IMR-90 (cell line): ENCODE results near the gene FBXO9. TPM values are rescaled to one million over a fixed set of nuclear protein-coding genes. Genes with fewer than 3 reads are reported as not detected.

ENCODE experiments used
- ATAC-seq: fragments of 200-7000 bp; cut with Tn5 transposase; 2 replicates; pipeline ENCODE4 v1.9.1; 2020; ENCODE audit warnings: low read depth, mild to moderate bottlenecking, moderate library complexity
- BruUV-seq: library from RNA; stranded (reverse); fragments of 400-500 nt; replicated peaks from 2 replicates; lab custom pipeline; 2021; lab: Mats Ljungman, UMichigan
- CTCF ChIA-PET: fragments of 300-600 bp; formaldehyde crosslinking; extraction: SDS; loops from one replicate; lab custom pipeline; 2021; ENCODE audit warnings: antibody characterized with exemption; lab: Yijun Ruan, JAX
- POLR2A ChIA-PET: fragments of 300-600 bp; sonication (Branson Sonifier 250); formaldehyde crosslinking; loops from one replicate; lab custom pipeline; 2022; ENCODE audit warnings: antibody characterized with exemption; ENCODE audit not compliant: unreplicated experiment; lab: Charles Lee
- DNase-seq: peaks from one replicate; pipeline ENCODE4 v3.0.0; 2013
- H2AFZ ChIP-seq: replicated peaks from 2 replicates; pipeline ENCODE3; 2013; ENCODE audit warnings: low read length, mild to moderate bottlenecking; ENCODE audit not compliant: poor library complexity
- H2AK5ac ChIP-seq: 2 replicates; pipeline ENCODE4 v1.6.1; 2013; ENCODE audit warnings: low read depth, low read length, inconsistent platforms
- H2AK9ac ChIP-seq: replicated peaks from 2 replicates; pipeline ENCODE3; 2013; ENCODE audit warnings: mild to moderate bottlenecking, low read depth, low read length, moderate library complexity; ENCODE audit not compliant: poor library complexity
- H2BK120ac ChIP-seq: 2 replicates; pipeline ENCODE4 v1.6.1; 2013; ENCODE audit warnings: low read depth, low read length, inconsistent platforms
- H2BK15ac ChIP-seq: 3 replicates; pipeline ENCODE4 v1.6.1; 2013; ENCODE audit warnings: low read depth, low read length, inconsistent platforms
- H2BK20ac ChIP-seq: 2 replicates; pipeline ENCODE4 v1.6.1; 2013; ENCODE audit warnings: low read depth, mild to moderate bottlenecking, inconsistent platforms, low read length, moderate library complexity
- H2BK5ac ChIP-seq: 2 replicates; pipeline ENCODE4 v1.6.1; 2013; ENCODE audit warnings: mild to moderate bottlenecking, low read depth, low read length, inconsistent platforms; ENCODE audit not compliant: poor library complexity, severe bottlenecking
- H3K14ac ChIP-seq: replicated peaks from 2 replicates; pipeline ENCODE4 v1.6.1; 2013; ENCODE audit warnings: low read depth, low read length, inconsistent platforms
- H3K18ac ChIP-seq: 2 replicates; pipeline ENCODE4 v1.6.1; 2013; ENCODE audit warnings: low read depth, low read length, control low read depth
- H3K23ac ChIP-seq: 2 replicates; pipeline ENCODE4 v1.6.1; 2013; ENCODE audit warnings: low read depth, low read length, inconsistent platforms
- H3K27ac ChIP-seq: 2 replicates; pipeline ENCODE4 v1.5.1; 2013; ENCODE audit warnings: mild to moderate bottlenecking, control low read depth, low read length; ENCODE audit not compliant: insufficient read depth
- H3K27me3 ChIP-seq: 2 replicates; pipeline ENCODE4 v1.6.1; 2013; ENCODE audit warnings: low read length; ENCODE audit not compliant: control insufficient read depth, insufficient read depth
- H3K36me3 ChIP-seq: 2 replicates; pipeline ENCODE4 v1.6.1; 2013; ENCODE audit warnings: low read length, mixed read lengths; ENCODE audit not compliant: control insufficient read depth, insufficient read depth
- H3K4ac ChIP-seq: 2 replicates; pipeline ENCODE4 v1.6.1; 2013; ENCODE audit warnings: low read depth, low read length, inconsistent platforms
- H3K4me1 ChIP-seq: 2 replicates; pipeline ENCODE4 v1.6.1; 2013; ENCODE audit warnings: low read length, mixed read lengths; ENCODE audit not compliant: control insufficient read depth, insufficient read depth
- H3K4me2 ChIP-seq: 2 replicates; pipeline ENCODE4 v1.6.1; 2013; ENCODE audit warnings: low read depth, mild to moderate bottlenecking, control low read depth, low read length, moderate library complexity
- H3K4me3 ChIP-seq: 2 replicates; pipeline ENCODE4 v1.5.1; 2013; ENCODE audit warnings: low read depth, mild to moderate bottlenecking, control low read depth, low read length, moderate library complexity; ENCODE audit not compliant: insufficient read depth
- H3K56ac ChIP-seq: 2 replicates; pipeline ENCODE4 v1.6.1; 2013; ENCODE audit warnings: low read length, inconsistent platforms; ENCODE audit not compliant: insufficient read depth; ENCODE audit errors: extremely low read depth
- H3K79me1 ChIP-seq, 2 experiments: 2 replicates each; pipeline ENCODE4 v1.6.1; 2013; ENCODE audit warnings: low read length in 2 of 2, inconsistent platforms in 1 of 2, low read depth in 1 of 2
- H3K9ac ChIP-seq: 2 replicates; pipeline ENCODE4 v1.6.1; 2013; ENCODE audit warnings: low read depth, low read length, control low read depth
- H3K9me1 ChIP-seq: 2 replicates; pipeline ENCODE4 v1.6.1; 2013; ENCODE audit warnings: low read length, inconsistent platforms; ENCODE audit not compliant: insufficient read depth
- H3K9me3 ChIP-seq: 2 replicates; pipeline ENCODE4 v1.6.1; 2013; ENCODE audit warnings: low read length; ENCODE audit not compliant: control insufficient read depth, insufficient read depth
- H4K20me1 ChIP-seq: 2 replicates; pipeline ENCODE4 v1.6.1; 2013; ENCODE audit warnings: low read length, inconsistent platforms; ENCODE audit not compliant: insufficient read depth
- H4K5ac ChIP-seq: 2 replicates; pipeline ENCODE4 v1.6.1; 2013; ENCODE audit warnings: mild to moderate bottlenecking, low read depth, low read length, control low read depth
- H4K8ac ChIP-seq, 2 experiments: 2 replicates each; pipeline ENCODE4 v1.6.1; 2013; ENCODE audit warnings: low read depth in 2 of 2, low read length in 2 of 2, control low read depth in 1 of 2, inconsistent platforms in 1 of 2
- H4K91ac ChIP-seq: 2 replicates; pipeline ENCODE4 v1.6.1; 2013; ENCODE audit warnings: low read depth, low read length, inconsistent platforms; ENCODE audit not compliant: insufficient read depth
- BHLHE40 ChIP-seq: fragments of 150-350 bp; IDR thresholded peaks from 2 replicates; pipeline ENCODE4 v1.6.1; 2016; ENCODE audit warnings: mild to moderate bottlenecking, low read depth, low read length
- CEBPB ChIP-seq: IDR thresholded peaks from 2 replicates; pipeline ENCODE4 v1.6.1; 2012; ENCODE audit warnings: low read depth, low read length, improper control_type of control experiment
- CHD1 ChIP-seq: IDR thresholded peaks from 2 replicates; pipeline ENCODE4 v1.6.1; 2012; ENCODE audit warnings: low read depth, low read length, improper control_type of control experiment
- CTCF ChIP-seq: conservative IDR thresholded peaks from 2 replicates; pipeline ENCODE4 v1.5.1; 2012; ENCODE audit warnings: mild to moderate bottlenecking, low read depth, low read length, improper control_type of control experiment
- ELK1 ChIP-seq: fragments of 150-350 bp; IDR thresholded peaks from 2 replicates; pipeline ENCODE4 v1.6.1; 2016; ENCODE audit warnings: low read depth, mild to moderate bottlenecking, low read length, moderate library complexity, borderline replicate concordance
- FOS ChIP-seq: fragments of 150-350 bp; IDR thresholded peaks from 2 replicates; pipeline ENCODE4 v1.6.1; 2016; ENCODE audit warnings: low read depth, low read length
- MAFK ChIP-seq: IDR thresholded peaks from 2 replicates; pipeline ENCODE4 v1.6.1; 2012; ENCODE audit warnings: low read depth, low read length, improper control_type of control experiment
- MAZ ChIP-seq: IDR thresholded peaks from 2 replicates; pipeline ENCODE4 v1.6.1; 2012; ENCODE audit warnings: low read depth, mild to moderate bottlenecking, low read length, improper control_type of control experiment, moderate library complexity, borderline replicate concordance
- MXI1 ChIP-seq: IDR thresholded peaks from 2 replicates; pipeline ENCODE4 v1.6.1; 2012; ENCODE audit warnings: low read depth, mild to moderate bottlenecking, low read length, moderate library complexity, borderline replicate concordance
- NFE2L2 ChIP-seq: fragments of 150-350 bp; IDR thresholded peaks from 2 replicates; pipeline ENCODE4 v1.6.1; 2016; ENCODE audit warnings: low read depth, mild to moderate bottlenecking, low read length
- POLR2A ChIP-seq: IDR thresholded peaks from 2 replicates; pipeline ENCODE4 v1.6.1; 2012; ENCODE audit warnings: mild to moderate bottlenecking, low read depth, low read length
- RAD21 ChIP-seq: IDR thresholded peaks from 2 replicates; pipeline ENCODE4 v1.6.1; 2012; ENCODE audit warnings: low read length, improper control_type of control experiment
- RCOR1 ChIP-seq: IDR thresholded peaks from 2 replicates; pipeline ENCODE4 v1.6.1; 2012; ENCODE audit warnings: mild to moderate bottlenecking, low read length, improper control_type of control experiment; ENCODE audit not compliant: insufficient replicate concordance
- RFX5 ChIP-seq: IDR thresholded peaks from 2 replicates; pipeline ENCODE4 v1.8.0; 2012; ENCODE audit warnings: low read depth, mild to moderate bottlenecking, low read length, moderate library complexity
- SMC3 ChIP-seq: fragments of 150-350 bp; IDR thresholded peaks from 2 replicates; pipeline ENCODE4 v1.6.1; 2016; ENCODE audit warnings: low read depth, mild to moderate bottlenecking, antibody characterized with exemption, low read length, moderate library complexity
- USF2 ChIP-seq: fragments of 150-350 bp; IDR thresholded peaks from 2 replicates; pipeline ENCODE4 v1.6.1; 2017; ENCODE audit warnings: mild to moderate bottlenecking, antibody characterized with exemption, low read length, low read depth
- WGBS, 2 experiments: methylation state at CpG; one replicate each; pipeline versions ENCODE4 v1.1.5 to v1.1.7; 2013; ENCODE audit warnings: missing lambda C conversion rate in 2 of 2; ENCODE audit not compliant: insufficient read length in 1 of 2; ENCODE audit errors: extremely low coverage in 2 of 2; 5-methylcytosine and 5-hydroxymethylcytosine counted together
- dilution Hi-C: fragments of 300-500 bp; cut with HindIII; formaldehyde crosslinking; loops from one replicate; pipeline ENCODE4 v1.14.3; 2018; ENCODE audit warnings: low sequenced_read_pairs; ENCODE audit not compliant: unreplicated experiment
- in situ Hi-C: fragments of 300-500 bp; cut with MboI; formaldehyde crosslinking; loops from 3 replicates; pipeline ENCODE4 v1.14.3; 2019; ENCODE audit warnings: low sequenced_read_pairs, inconsistent platforms, mixed read lengths
- intact Hi-C: fragments of 100-400 bp; cut with micrococcal nuclease; formaldehyde crosslinking; loops from 2 replicates; pipeline ENCODE4 v1.10.0; 2022
- polyA plus RNA-seq, 3 experiments: library from polyadenylated mRNA; depleted of rRNA; stranded (reverse); fragments of >200 nt; gene quantifications; 2 replicates each; pipeline ENCODE4 v1.2.3, GENCODE V29; 2012; ENCODE audit warnings: low replicate concordance in 1 of 3
- total RNA-seq: library from RNA; depleted of rRNA; stranded (reverse); fragments of >200 nt; gene quantifications from 2 replicates; pipeline ENCODE4 v1.2.3, GENCODE V29; 2012

FBXO9 gene
- total and polyA plus RNA-seq, 2 of the 4 experiments (the other 2 are of a cell fraction): 49.6 to 65.9 TPM

GRCh38 chr6:53027131-53027718 is 38.0 kb upstream of the FBXO9 start:
- ATAC-seq: no peak
- WGBS, 2 experiments: 80% methylated on average over 1 of the region's 5 CpGs; no CpG with 5 or more reads in 1 of the 2 experiments
- no TSS peak for BruUV-seq
- Histone ChIP-seq H4K5ac (no peak overlapping the region), H4K20me1 (no peaks in the 10 kb centered on the region), H4K8ac (no peak overlapping the region), H2AK9ac (no peak overlapping the region), H3K14ac (no peak overlapping the region), H3K18ac (no peak overlapping the region), H3K9me1 (no peaks in the 10 kb centered on the region), H2BK20ac (no peak overlapping the region), H3K9ac (no peak overlapping the region), H4K91ac (no peak overlapping the region), H3K9me3 (no peaks in the 10 kb centered on the region), H3K4me1 (no peaks in the 10 kb centered on the region), H3K79me1 (no peaks in the 10 kb centered on the region), H3K36me3 (peaks cover 17% of the 10 kb centered on the region; the same call in 1 of the 2 replicates), H3K4ac (no peak overlapping the region), H2AK5ac (no peak overlapping the region), H3K23ac (no peak overlapping the region), H3K56ac (no peak overlapping the region), H2AFZ (no peak overlapping the region), H2BK120ac (no peak overlapping the region), H3K27ac (no peak overlapping the region), H3K27me3 (no peaks in the 10 kb centered on the region), H3K4me2 (no peak overlapping the region), H3K4me3 (no peak overlapping the region), H2BK5ac (no peak overlapping the region), H2BK15ac (no peak overlapping the region)
- CTCF ChIA-PET: no interaction called here
- DNase-seq: no peak
- intact Hi-C loops: no loop called here
- in situ Hi-C loops: no loop called here
- POLR2A ChIA-PET: no interaction called here
- dilution Hi-C loops: no loop called here
- TF ChIP-seq RAD21 (no peak), POLR2A (no peak), RFX5 (no peak), MAZ (no peak), MAFK (no peak), BHLHE40 (no peak), CEBPB (no peak), CTCF (no peak), RCOR1 (no peak), CHD1 (no peak), FOS (no peak), MXI1 (no peak), SMC3 (no peak), NFE2L2 (no peak), ELK1 (no peak), USF2 (no peak)
